GM23338 (cell line): ENCODE data around the gene TACSTD2. TPM values are rescaled to one million over a fixed set of nuclear protein-coding genes. Genes with fewer than 3 reads are reported as not detected.

Experiments
- ATAC-seq: fragments of 200-7000 bp; cut with Tn5 transposase; 3 replicates; pipeline ENCODE4 v1.9.1; 2020
- DNase-seq: peaks from one replicate; pipeline ENCODE4 v3.0.0-alpha.2; 2015; ENCODE audit warnings: low spot score
- H2AFZ ChIP-seq: fragments of 200-600 bp; sonication (generic); 2 replicates; pipeline ENCODE4 v1.8.0; 2016; ENCODE audit warnings: antibody characterized with exemption, mild to moderate bottlenecking, moderate library complexity
- H3F3A ChIP-seq: fragments of 200-600 bp; sonication (generic); replicated peaks from 2 replicates; pipeline ENCODE4 v1.8.0; 2017; ENCODE audit warnings: antibody characterized with exemption, mixed run types, low read depth
- H3K27ac ChIP-seq: fragments of 200-600 bp; sonication (generic); 2 replicates; pipeline ENCODE4 v1.6.1; 2016; ENCODE audit warnings: low read depth
- H3K27me3 ChIP-seq: fragments of 200-600 bp; sonication (generic); 2 replicates; pipeline ENCODE4 v1.8.0; 2016; ENCODE audit warnings: mild to moderate bottlenecking, mixed run types, moderate library complexity; ENCODE audit not compliant: insufficient read depth
- H3K36me3 ChIP-seq: fragments of 200-600 bp; sonication (generic); 2 replicates; pipeline ENCODE4 v1.8.0; 2016; ENCODE audit warnings: mild to moderate bottlenecking; ENCODE audit not compliant: insufficient read depth
- H3K4me1 ChIP-seq: fragments of 200-600 bp; sonication (generic); 2 replicates; pipeline ENCODE4 v1.8.0; 2016; ENCODE audit warnings: mild to moderate bottlenecking, moderate library complexity; ENCODE audit not compliant: insufficient read depth
- H3K4me2 ChIP-seq: fragments of 200-600 bp; sonication (generic); 2 replicates; pipeline ENCODE4 v1.7.1; 2017; ENCODE audit warnings: mixed run types
- H3K4me3 ChIP-seq: fragments of 200-600 bp; sonication (generic); 2 replicates; pipeline ENCODE4 v1.6.1; 2016; ENCODE audit warnings: mixed run types
- H3K79me2 ChIP-seq: fragments of 200-600 bp; sonication (generic); replicated peaks from 2 replicates; pipeline ENCODE4 v1.8.0; 2017; ENCODE audit warnings: mild to moderate bottlenecking; ENCODE audit not compliant: insufficient read depth
- H3K9me2 ChIP-seq: fragments of 200-600 bp; sonication (generic); 2 replicates; pipeline ENCODE4 v1.8.0; 2017; ENCODE audit not compliant: insufficient read depth
- H4K20me1 ChIP-seq: fragments of 200-600 bp; sonication (generic); replicated peaks from 2 replicates; pipeline ENCODE4 v1.8.0; 2017; ENCODE audit warnings: mild to moderate bottlenecking; ENCODE audit not compliant: insufficient read depth
- H3K27ac Mint-ChIP-seq: 2 replicates; pipeline ENCODE4 v1.8.0; 2020; ENCODE audit warnings: inconsistent platforms, mild to moderate bottlenecking, moderate library complexity, mixed read lengths
- H3K27me3 Mint-ChIP-seq: 3 replicates; pipeline ENCODE4 v1.8.0; 2022; ENCODE audit warnings: low read depth, mild to moderate bottlenecking, moderate library complexity, mixed read lengths, inconsistent platforms; ENCODE audit not compliant: insufficient read depth, poor library complexity
- H3K36me3 Mint-ChIP-seq: 3 replicates; pipeline ENCODE4 v1.8.0; 2021; ENCODE audit warnings: low read depth, mild to moderate bottlenecking, inconsistent platforms, moderate library complexity, mixed read lengths
- H3K4me1 Mint-ChIP-seq: 3 replicates; pipeline ENCODE4 v1.8.0; 2020; ENCODE audit warnings: mild to moderate bottlenecking, inconsistent platforms, mixed read lengths
- H3K4me3 Mint-ChIP-seq: 3 replicates; pipeline ENCODE4 v1.8.0; 2021; ENCODE audit warnings: moderate library complexity, mild to moderate bottlenecking, inconsistent platforms, mixed read lengths
- H3K9me3 Mint-ChIP-seq: 3 replicates; pipeline ENCODE4 v1.8.0; 2020; ENCODE audit warnings: moderate library complexity, mild to moderate bottlenecking, inconsistent platforms, mixed read lengths
- CREB1 ChIP-seq: fragments of 250-450 bp; sonication (Bioruptor Pico); IDR thresholded peaks from 2 replicates; pipeline ENCODE4 v1.5.0; 2020; ENCODE audit warnings: low read depth, mild to moderate bottlenecking, moderate library complexity
- CTCF ChIP-seq, 2 experiments: fragments of 200-600 bp in 1 of 2; sonication (generic) in 1 of 2; conservative IDR thresholded peaks; 2 replicates each; pipeline versions ENCODE4 v1.5.1 to v1.6.1; 2016 to 2017; ENCODE audit warnings: antibody characterized with exemption in 2 of 2, low read depth in 2 of 2, mild to moderate bottlenecking in 2 of 2, moderate library complexity in 1 of 2
- ETS1 ChIP-seq: IDR thresholded peaks from 2 replicates; pipeline ENCODE4 v1.6.1; 2016; ENCODE audit warnings: antibody characterized with exemption
- EZH2 ChIP-seq: fragments of 200-600 bp; sonication (generic); IDR thresholded peaks from one replicate; pipeline ENCODE4 v1.8.0; 2017; ENCODE audit warnings: antibody characterized with exemption, mild to moderate bottlenecking, low read depth; ENCODE audit not compliant: unreplicated experiment
- EZH2phosphoT487 ChIP-seq: fragments of 200-600 bp; sonication (generic); IDR thresholded peaks from one replicate; pipeline ENCODE4 v1.8.1; 2018; ENCODE audit warnings: antibody characterized with exemption; ENCODE audit not compliant: unreplicated experiment
- JUNB ChIP-seq: IDR thresholded peaks from one replicate; pipeline ENCODE4 v1.6.1; 2016; ENCODE audit warnings: antibody characterized with exemption; ENCODE audit not compliant: unreplicated experiment
- NANOG ChIP-seq: IDR thresholded peaks from 2 replicates; pipeline ENCODE4 v1.6.1; 2016; ENCODE audit warnings: antibody characterized with exemption, borderline replicate concordance
- POLR2AphosphoS5 ChIP-seq: IDR thresholded peaks from 2 replicates; pipeline ENCODE4 v1.6.1; 2016; ENCODE audit warnings: antibody characterized with exemption, low read depth
- REST ChIP-seq: IDR thresholded peaks from one replicate; pipeline ENCODE4 v1.6.1; 2018; ENCODE audit warnings: antibody characterized with exemption; ENCODE audit not compliant: unreplicated experiment
- STAT1 ChIP-seq: IDR thresholded peaks from one replicate; pipeline ENCODE4 v1.6.1; 2016; ENCODE audit warnings: antibody characterized with exemption; ENCODE audit not compliant: unreplicated experiment
- ZNF114 ChIP-seq: fragments of 250-450 bp; sonication (Bioruptor Pico); IDR thresholded peaks from 2 replicates; pipeline ENCODE4 v1.5.0; 2020; ENCODE audit warnings: mild to moderate bottlenecking, moderate library complexity
- ZNF331 ChIP-seq: fragments of 250-450 bp; sonication (Bioruptor Pico); IDR thresholded peaks from 2 replicates; pipeline ENCODE4 v1.5.0; 2020; ENCODE audit warnings: low read depth, mild to moderate bottlenecking, moderate library complexity
- ZNF462 ChIP-seq: fragments of 250-450 bp; sonication (Bioruptor Pico); IDR thresholded peaks from 2 replicates; pipeline ENCODE4 v1.5.0; 2020; ENCODE audit warnings: mild to moderate bottlenecking, moderate library complexity
- polyA plus RNA-seq: library from polyadenylated mRNA; unstranded; fragments of >200 nt; fragmentation: Nextera tagmentation; extraction: Ambion mirVana; gene quantifications from 2 replicates; pipeline ENCODE4 v1.2.1, GENCODE V29; 2016
- total RNA-seq: library from RNA; depleted of rRNA; stranded (reverse); fragments of >200 nt; shearing (Covaris generic); gene quantifications from 2 replicates; pipeline ENCODE4 v1.2.3, GENCODE V29; 2014

The TACSTD2 gene
- total and polyA plus RNA-seq, 2 experiments from 2014 or later, result 0.86 to 1.5 TPM

- no peaks in the 10 kb centered on the region for H3K9me3 Mint-ChIP-seq
- no peak overlapping the region for H3K4me3 Mint-ChIP-seq
- ATAC-seq (no peak), DNase-seq (no peak)
- Histone ChIP-seq H3K79me2 (no peaks in the 10 kb centered on the region), H3F3A (no peaks in the 10 kb centered on the region), H3K4me2 (no peak overlapping the region), H3K4me1 (no peaks in the 10 kb centered on the region), H3K9me2 (0 out of 2 replicates have a peak, but pooled peaks cover 2% of the 10 kb centered on the region), H2AFZ (no peak overlapping the region), H4K20me1 (no peaks in the 10 kb centered on the region), H3K4me3 (no peak overlapping the region), H3K27me3 (no peaks in the 10 kb centered on the region; the same call in 1 of the 2 replicates), H3K36me3 (no peaks in the 10 kb centered on the region), H3K27ac (no peak overlapping the region)
- TF ChIP-seq POLR2AphosphoS5 (no peak), ZNF462 (CRISPR knock-in tag) (no peak), EZH2 (no peak), JUNB (no peak), ZNF114 (no peak), REST (no peak), ZNF331 (CRISPR knock-in tag) (no peak), NANOG (no peak), STAT1 (no peak), CTCF (conservative IDR thresholded peaks at IDR 0.05; ENCODE audit: low read depth in 2 of 2) (no peak), ETS1 (no peak), CREB1 (no peak), EZH2phosphoT487 (no peak)
- H3K4me1 Mint-ChIP-seq, result no peaks in the 10 kb centered on the region
- no peaks in the 10 kb centered on the region for H3K36me3 Mint-ChIP-seq
- peaks cover 8% of the 10 kb centered on the region for H3K27me3 Mint-ChIP-seq
- H3K27ac Mint-ChIP-seq, result no peak overlapping the region
These were observed 11.3 kb upstream of the TACSTD2 start for GRCh38 chr1:58588396-58588795.
